ENCODE measurements around the gene MEIOC. TPM values are rescaled to one million over a fixed set of nuclear protein-coding genes. Genes with fewer than 3 reads are reported as not detected.
"Not testable (repeated sequence)": the region's sequence is repeated elsewhere in the genome, so short reads cannot be mapped to it uniquely, and the experiment has no call there.

The MEIOC gene
- total and polyA plus RNA-seq, 5 experiments from 2014 or later = 0.17 to 0.34 (median 0.25) TPM; not detected in 2

- Mint-ChIP-seq H3K27me3 (no peaks in the 10 kb centered on the region), H3K4me1 (peaks cover 12 to 48% (median 27%) of the 10 kb centered on the region in 4 donors), H3K36me3 (peaks cover 0 to 29% (median 0%) of the 10 kb centered on the region in 3 donors), H3K9me3 (no peaks in the 10 kb centered on the region), H3K27ac (peak overlapping the region; percentile 97 to 99 (median 98)), H3K4me3 (peak overlapping the region; percentile 92 to 99 (median 97))
- peak; percentile 15 to 18 for ATAC-seq
- POLR2A ChIA-PET = interaction anchor here (0.6 to 2.7 kb wide), 2 partner anchors 19 to 22 kb away, joined by 3 to 17 read pairs; partner anchors contain the start of gene DBF4B
- DNase-seq = peak in 1 of 10 donors; percentile 8
Measured at GRCh38 chr17:44688675-44689476, 32.6 kb downstream of the MEIOC start.

DNA sequence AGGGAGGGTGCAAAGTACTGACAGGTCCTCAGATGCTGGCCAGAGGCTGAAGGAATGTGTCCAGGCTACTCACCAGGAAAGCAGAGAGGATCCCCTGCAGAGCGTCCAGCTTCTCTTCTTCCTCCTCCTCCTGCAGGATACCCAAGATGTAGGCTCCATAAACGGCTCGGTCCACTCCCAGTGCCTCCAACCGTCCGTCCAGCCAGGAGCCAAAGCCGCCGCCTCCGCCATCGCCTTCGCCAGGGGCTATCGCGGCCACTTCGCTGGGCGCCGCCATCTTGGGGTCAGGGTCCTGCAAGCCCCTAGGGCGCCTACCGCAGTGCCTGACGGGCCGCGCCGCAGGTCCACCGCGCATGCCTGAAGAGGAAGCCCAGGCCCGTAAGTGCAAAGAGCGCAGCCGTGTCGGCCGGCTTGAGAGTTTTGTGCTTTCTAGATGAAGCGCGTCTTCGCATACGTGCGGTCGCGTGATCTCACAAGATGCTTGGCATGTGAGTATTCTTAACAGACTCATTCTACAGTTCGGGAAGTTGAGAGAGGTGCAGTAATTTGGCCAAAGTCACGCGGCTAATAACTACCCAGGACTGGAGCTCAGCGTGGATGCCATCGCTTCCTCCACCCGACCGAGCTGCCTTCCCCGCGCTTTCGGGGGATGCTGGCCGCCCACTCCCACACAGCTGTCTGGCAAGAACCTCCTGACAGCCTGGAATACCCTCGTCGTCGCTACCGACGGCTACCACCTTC, 33.4 kb downstream of the MEIOC start, which contains the start of gene CCDC43:
CCDC43 (minus strand) TSS at position 300 of the 741 bp plus-strand sequence; CDS start at position 277, 23 bp downstream.
- peaks cover 12 to 48% (median 27%) of the 10 kb centered on the region in 4 donors for H3K4me1 Mint-ChIP-seq
- DNase-seq = peak; percentile 86 to 94 (median 92)
- peak; percentile 98 to 99 for ATAC-seq
- peak within 1 kb of the TSS; percentile 97 to 99 (median 98) for H3K27ac Mint-ChIP-seq
- POLR2A ChIA-PET = interaction anchor here (2.7 kb wide), 1 partner anchor 18 kb away, joined by 17 read pairs; the partner anchor contains the start of gene DBF4B
- H3K36me3 Mint-ChIP-seq = peaks cover 0 to 23% (median 0%) of the 10 kb centered on the region in 3 donors
- no peaks in the 10 kb centered on the region for H3K9me3 Mint-ChIP-seq
- no peaks in the 10 kb centered on the region for H3K27me3 Mint-ChIP-seq
- peak within 1 kb of the TSS; percentile 92 to 99 (median 97) for H3K4me3 Mint-ChIP-seq

- H3K27me3 Mint-ChIP-seq, DNase-seq, ATAC-seq, H3K9me3 Mint-ChIP-seq: not testable (repeated sequence)
- peaks cover 12 to 40% (median 26%) of the 10 kb centered on the region in 4 donors for H3K4me1 Mint-ChIP-seq
- POLR2A ChIA-PET = interaction anchor here (0.9 to 2.7 kb wide), 2 partner anchors 17 kb away, joined by 3 to 17 read pairs; partner anchors contain the start of gene DBF4B
- peak overlapping the region in 9 of 10 donors; percentile 19 to 98 (median 78) for H3K27ac Mint-ChIP-seq
- peaks cover 0 to 14% (median 0%) of the 10 kb centered on the region in 3 donors for H3K36me3 Mint-ChIP-seq
- peak overlapping the region; percentile 40 to 99 (median 56) for H3K4me3 Mint-ChIP-seq
Measured at GRCh38 chr17:44690746-44691306, 34.6 kb downstream of the MEIOC start.

DNA sequence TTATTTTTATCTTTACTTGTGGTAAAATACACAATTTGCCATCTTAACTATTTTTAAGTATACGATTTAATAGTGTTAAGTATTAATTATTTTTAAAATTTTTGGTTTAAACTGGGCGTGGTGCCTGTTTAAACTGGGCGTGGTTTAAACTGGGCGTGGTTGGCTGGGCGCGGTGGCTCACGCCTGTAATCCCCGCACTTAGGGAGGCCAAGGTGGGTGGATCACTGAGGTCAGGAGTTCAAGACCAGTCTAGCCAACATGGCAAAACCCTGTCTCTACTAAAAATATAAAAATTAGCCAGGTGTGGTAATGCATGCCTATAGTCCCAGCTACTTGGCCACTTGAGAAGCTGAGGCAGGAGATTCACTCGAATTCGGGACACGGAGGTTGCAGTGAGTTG, 37.3 kb downstream of the MEIOC start:
- POLR2A ChIA-PET = interaction anchor here (1.1 kb wide), 1 partner anchor 14 kb away, joined by 3 read pairs; no protein-coding TSS in a partner anchor
- Mint-ChIP-seq H3K9me3 (no peaks in the 10 kb centered on the region), H3K36me3 (no peaks in the 10 kb centered on the region), H3K4me1 (peaks cover 10 to 25% (median 17%) of the 10 kb centered on the region in 4 donors), H3K27me3 (peaks cover 0 to 2% (median 0%) of the 10 kb centered on the region in 5 donors), H3K27ac (no peak overlapping the region), H3K4me3 (no peak overlapping the region)
- ATAC-seq (no peak), DNase-seq (no peak)

GRCh38 chr17:44700288-44700687, 44.0 kb downstream of the MEIOC start:
- ATAC-seq, H3K4me1 Mint-ChIP-seq, H3K27ac Mint-ChIP-seq, DNase-seq, H3K4me3 Mint-ChIP-seq, H3K27me3 Mint-ChIP-seq, H3K36me3 Mint-ChIP-seq, H3K9me3 Mint-ChIP-seq: not testable (repeated sequence)
- POLR2A ChIA-PET = interaction anchor here (0.6 kb wide), 1 partner anchor 1385 kb away, joined by 3 read pairs; no protein-coding TSS in a partner anchor

GRCh38 chr17:44707755-44708400, 51.6 kb downstream of the MEIOC start:
- H3K27ac Mint-ChIP-seq = no peak overlapping the region
- no peaks in the 10 kb centered on the region for H3K36me3 Mint-ChIP-seq
- no peak overlapping the region for H3K4me3 Mint-ChIP-seq
- H3K4me1 Mint-ChIP-seq = peaks cover 0 to 3% (median 3%) of the 10 kb centered on the region in 4 donors
- peaks cover 0 to 4% (median 2%) of the 10 kb centered on the region in 5 donors for H3K27me3 Mint-ChIP-seq
- no peaks in the 10 kb centered on the region for H3K9me3 Mint-ChIP-seq
- ATAC-seq = no peak
- DNase-seq = no peak
- POLR2A ChIA-PET = interaction anchor here (0.9 to 2.4 kb wide), 4 partner anchors 9 to 19 kb away, joined by 3 to 17 read pairs (median 3); partner anchors contain the start of gene CCDC43

DNA sequence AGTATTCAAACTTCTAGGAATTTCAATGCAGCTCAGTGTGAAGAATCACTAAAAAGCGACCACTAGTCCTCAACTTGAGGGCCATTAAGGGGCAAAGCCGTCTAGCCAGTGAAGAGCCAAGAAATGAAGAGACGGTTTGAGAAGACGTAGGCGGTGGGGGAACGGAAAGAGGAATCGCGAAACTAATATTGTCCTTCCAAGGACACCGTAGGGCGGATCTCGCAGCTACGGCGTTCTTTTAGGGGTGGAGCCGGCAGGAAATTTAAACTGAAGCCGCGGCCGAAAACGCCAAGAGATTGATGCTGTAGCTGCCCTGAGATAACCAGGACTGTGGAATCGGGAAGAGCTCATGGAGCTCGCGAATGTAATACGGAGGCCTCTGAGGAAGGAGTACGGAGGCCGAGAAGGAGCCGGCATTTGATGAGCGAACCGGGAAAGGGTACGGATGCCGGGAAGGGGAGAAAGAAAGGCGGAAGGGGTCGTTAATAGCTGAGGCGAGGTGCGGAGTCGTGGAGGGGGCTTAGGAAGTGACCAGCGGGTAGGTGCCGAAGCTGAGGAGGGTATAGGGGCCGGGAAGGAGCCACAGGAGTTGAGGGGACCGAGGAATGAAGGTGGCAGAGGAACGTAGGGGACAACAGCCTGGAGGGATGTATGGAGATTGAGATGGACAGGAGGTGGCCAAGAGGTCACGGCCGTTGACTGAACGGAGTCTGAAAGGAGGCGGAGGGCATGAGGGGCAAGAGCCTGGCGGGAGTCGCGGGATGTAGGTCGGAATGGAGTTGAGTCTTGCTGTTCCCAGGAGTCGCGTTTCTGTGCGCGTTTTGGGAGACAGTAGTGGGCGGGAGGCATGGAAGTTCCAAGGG, 52.4 kb downstream of the MEIOC start, which contains the start of gene DBF4B:
DBF4B (plus strand) TSS at position 265 of the 863 bp plus-strand sequence; CDS start at position 421, 156 bp downstream.
- DNase-seq = peak; percentile 64 to 93 (median 85)
- POLR2A ChIA-PET = interaction anchor here (0.9 to 2.4 kb wide), 4 partner anchors 9 to 205 kb away, joined by 3 to 17 read pairs (median 4); partner anchors contain the start of genes CCDC43 and GPATCH8
- peaks cover 0 to 4% (median 2%) of the 10 kb centered on the region in 5 donors for H3K27me3 Mint-ChIP-seq
- peak; percentile 95 to 97 for ATAC-seq
- no peaks in the 10 kb centered on the region for H3K9me3 Mint-ChIP-seq
- no peaks in the 10 kb centered on the region for H3K36me3 Mint-ChIP-seq
- peak within 1 kb of the TSS in 2 of 10 donors; percentile 31 to 71 for H3K27ac Mint-ChIP-seq
- H3K4me3 Mint-ChIP-seq = no peak within 1 kb of the TSS
- H3K4me1 Mint-ChIP-seq = peaks cover 0 to 3% (median 3%) of the 10 kb centered on the region in 4 donors

GRCh38 chr17:44719444-44719843, 63.2 kb downstream of the MEIOC start:
- Mint-ChIP-seq H3K27me3 (no peaks in the 10 kb centered on the region), H3K9me3 (no peaks in the 10 kb centered on the region), H3K36me3 (peaks cover 0 to 14% (median 10%) of the 10 kb centered on the region in 3 donors), H3K4me1 (no peaks in the 10 kb centered on the region), H3K27ac (no peak overlapping the region), H3K4me3 (no peak overlapping the region)
- no peak for DNase-seq
- ATAC-seq = no peak
- POLR2A ChIA-PET = no interaction called here

DNA sequence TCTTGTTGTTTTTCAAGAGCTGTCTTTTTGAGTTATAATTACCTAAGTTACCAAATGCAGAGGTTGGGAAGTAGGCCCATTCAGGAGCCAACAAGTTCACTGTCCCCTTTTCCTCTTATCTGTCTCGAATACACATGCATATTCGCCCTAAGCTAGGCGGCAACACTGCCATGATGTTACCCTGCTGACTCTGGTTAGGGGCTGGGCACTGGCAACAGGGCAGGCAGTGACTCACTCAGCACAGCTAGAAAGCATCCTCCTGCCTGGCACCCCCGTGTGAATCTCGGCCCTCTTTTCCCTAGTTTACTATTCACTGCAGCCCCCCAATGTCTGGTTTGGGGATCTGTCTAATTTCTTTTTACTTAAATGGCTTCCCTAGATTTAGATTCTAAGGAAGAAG, 66.0 kb downstream of the MEIOC start:
- H3K4me3 Mint-ChIP-seq = no peak overlapping the region
- no peak for DNase-seq
- no peaks in the 10 kb centered on the region for H3K27me3 Mint-ChIP-seq
- ATAC-seq = no peak
- no peak overlapping the region for H3K27ac Mint-ChIP-seq
- H3K36me3 Mint-ChIP-seq = peaks cover 0 to 14% (median 10%) of the 10 kb centered on the region in 3 donors
- POLR2A ChIA-PET = no interaction called here
- no peaks in the 10 kb centered on the region for H3K9me3 Mint-ChIP-seq
- no peaks in the 10 kb centered on the region for H3K4me1 Mint-ChIP-seq
